COLO668 (cell line): ENCODE results near the gene RGS12.
A peak's percentile ranks its signal among the peaks of the same experiment; 100 is the strongest.

ENCODE experiments used
- DNase-seq: peaks from one replicate; lab custom pipeline; 2025; ENCODE audit not compliant: unreplicated experiment; lab: John Stamatoyannopoulos, UW

RGS12 gene

GRCh38 chr4:3329887-3330286 is 37.1 kb downstream of the RGS12 start:
- no peak for DNase-seq

GRCh38 chr4:3330707-3331106 is 37.9 kb downstream of the RGS12 start:
- no peak for DNase-seq

GRCh38 chr4:3331511-3332394 is 38.9 kb downstream of the RGS12 start:
- no peak for DNase-seq

GRCh38 chr4:3332498-3332897 is 39.7 kb downstream of the RGS12 start:
- no peak for DNase-seq

GRCh38 chr4:3334316-3334715 is 41.5 kb downstream of the RGS12 start:
- no peak for DNase-seq

- DNase-seq = peak; percentile 24
Observed at GRCh38 chr4:3335385-3335784, 42.6 kb downstream of the RGS12 start.

GRCh38 chr4:3335982-3336381 is 43.2 kb downstream of the RGS12 start:
- DNase-seq = no peak

GRCh38 chr4:3336382-3337356 is 43.8 kb downstream of the RGS12 start:
- no peak for DNase-seq

- DNase-seq = no peak
Observed at GRCh38 chr4:3337357-3337732, 44.5 kb downstream of the RGS12 start.

- DNase-seq = no peak
Observed at GRCh38 chr4:3337811-3338210, 45.0 kb downstream of the RGS12 start.

- no peak for DNase-seq
Observed at GRCh38 chr4:3338321-3338838, 45.6 kb downstream of the RGS12 start.

GRCh38 chr4:3338976-3339531 is 46.2 kb downstream of the RGS12 start:
- no peak for DNase-seq

GRCh38 chr4:3339577-3339976 is 46.8 kb downstream of the RGS12 start:
- no peak for DNase-seq

GRCh38 chr4:3340038-3340699 is 47.3 kb downstream of the RGS12 start:
- no peak for DNase-seq

GRCh38 chr4:3340700-3341083 is 47.9 kb downstream of the RGS12 start:
- peak; percentile 68 for DNase-seq

- DNase-seq = no peak
Observed at GRCh38 chr4:3341760-3342159, 48.9 kb downstream of the RGS12 start.

GRCh38 chr4:3342182-3342854 is 49.5 kb downstream of the RGS12 start:
- peak; percentile 53 for DNase-seq
